HepG2 (cell line): ENCODE data around the gene YWHAE. TPM values are rescaled to one million over a fixed set of nuclear protein-coding genes. Genes with fewer than 3 reads are reported as not detected.

Experiments used
- ATAC-seq: fragments of 200-7000 bp; cut with Tn5 transposase; 3 replicates; pipeline ENCODE4 v1.9.1; 2020; ENCODE audit warnings: mild to moderate bottlenecking, moderate library complexity
- BruUV-seq: library from RNA; stranded (reverse); fragments of 400-500 nt; replicated peaks from 2 replicates; lab custom pipeline; 2021; lab: Mats Ljungman, UMichigan
- CTCF ChIA-PET: fragments of 300-600 bp; formaldehyde crosslinking; extraction: SDS; loops from one replicate; lab custom pipeline; 2021; ENCODE audit warnings: low total read pairs, inconsistent platforms, low intra/inter-chr PET ratio; lab: Yijun Ruan, JAX
- POLR2A ChIA-PET: fragments of 350-600 bp; sonication (Branson Sonifier 250); formaldehyde crosslinking; loops from one replicate; lab custom pipeline; 2020; ENCODE audit warnings: antibody characterized with exemption, inconsistent platforms; lab: Yijun Ruan, JAX
- DNase-seq: peaks from one replicate; pipeline ENCODE4 v3.0.0-alpha.2; 2015; ENCODE audit warnings: low spot score
- FAIRE-seq: peaks from 3 replicates; lab custom pipeline; 2011; peaks lifted over from hg19 to GRCh38; lab: Jason Lieb, UNC
- H2AFZ ChIP-seq: one replicate; pipeline ENCODE4 v1.6.1; 2011; ENCODE audit warnings: low read length, inconsistent platforms
- H3K27ac ChIP-seq: fragments of 300-600 bp; 3 replicates; pipeline ENCODE4 v1.8.0; 2011; ENCODE audit warnings: mixed run types, mild to moderate bottlenecking, mixed read lengths, low read length, inconsistent platforms; ENCODE audit not compliant: insufficient read depth; ENCODE audit errors: extremely low read length
- H3K27me3 ChIP-seq, 2 experiments: fragments of 200-600 bp in 1 of 2; 2 replicates in 1 of 2; 3 replicates in 1 of 2; pipeline versions ENCODE4 v1.6.0 to v1.8.0; 2011; ENCODE audit warnings: low read length in 2 of 2, mild to moderate bottlenecking in 2 of 2, moderate library complexity in 2 of 2, inconsistent platforms in 1 of 2; ENCODE audit not compliant: insufficient read depth in 2 of 2, control insufficient read depth in 1 of 2
- H3K36me3 ChIP-seq, 2 experiments: fragments of 200-600 bp in 1 of 2; replicated peaks in 1 of 2; 2 replicates in 1 of 2; 3 replicates in 1 of 2; pipeline versions ENCODE4 v1.5.1 to v1.8.0; 2011; ENCODE audit warnings: low read length in 2 of 2, inconsistent platforms in 1 of 2; ENCODE audit not compliant: insufficient read depth in 2 of 2, control insufficient read depth in 1 of 2
- H3K4me1 ChIP-seq: 2 replicates; pipeline ENCODE4 v1.5.1; 2012; ENCODE audit warnings: low read length, inconsistent platforms; ENCODE audit not compliant: insufficient read depth
- H3K4me2 ChIP-seq: 2 replicates; pipeline ENCODE4 v1.6.0; 2011; ENCODE audit warnings: low read depth, low read length, inconsistent platforms
- H3K4me3 ChIP-seq, 3 experiments: fragments of 200-600 bp in 1 of 3; sonication (generic), shearing (Covaris generic) in 1 of 3; replicated peaks in 1 of 3; 2 replicates each; pipeline ENCODE4 v1.5.1; 2011 to 2016; ENCODE audit warnings: low read length in 3 of 3, inconsistent platforms in 2 of 3, low read depth in 2 of 3, mild to moderate bottlenecking in 2 of 3, control low read depth in 1 of 3, mixed read lengths in 1 of 3; ENCODE audit not compliant: insufficient read depth in 1 of 3
- H3K79me2 ChIP-seq: one replicate; pipeline ENCODE4 v1.6.1; 2011; ENCODE audit warnings: low read length, inconsistent platforms; ENCODE audit not compliant: insufficient read depth
- H3K9ac ChIP-seq: 2 replicates; pipeline ENCODE4 v1.6.0; 2011; ENCODE audit warnings: mild to moderate bottlenecking, low read depth, low read length, inconsistent platforms; ENCODE audit not compliant: insufficient read depth
- H3K9me3 ChIP-seq: 2 replicates; pipeline ENCODE4 v1.5.1; 2012; ENCODE audit warnings: mild to moderate bottlenecking, low read length
- H4K20me1 ChIP-seq: 2 replicates; pipeline ENCODE4 v1.6.0; 2011; ENCODE audit warnings: inconsistent platforms, mild to moderate bottlenecking, low read length, moderate library complexity; ENCODE audit not compliant: insufficient read depth
- FOSL1 ChIP-seq: sonication (generic); formaldehyde crosslinking; IDR thresholded peaks from 2 replicates; pipeline ENCODE4 v1.9.0; 2021; ENCODE audit warnings: missing genetic modification reagents, borderline replicate concordance
- KAT2B ChIP-seq: fragments of 150-350 bp; IDR thresholded peaks from 2 replicates; pipeline ENCODE4 v1.6.1; 2014; ENCODE audit warnings: low read depth, low read length, borderline replicate concordance
- MED1 ChIP-seq: sonication (generic); formaldehyde crosslinking; IDR thresholded peaks from 2 replicates; pipeline ENCODE4 v1.4.0; 2020; ENCODE audit warnings: missing genetic modification reagents
- MIXL1 ChIP-seq: IDR thresholded peaks from 2 replicates; pipeline ENCODE4 v1.6.1; 2016
- NFE2L1 ChIP-seq: sonication (generic); formaldehyde crosslinking; IDR thresholded peaks from 2 replicates; pipeline ENCODE4 v1.4.0; 2020; ENCODE audit warnings: missing genetic modification reagents, mild to moderate bottlenecking, borderline replicate concordance
- NR3C1 ChIP-seq: sonication (generic); formaldehyde crosslinking; IDR thresholded peaks from 2 replicates; pipeline ENCODE4 v1.4.0; 2020; ENCODE audit warnings: missing genetic modification reagents
- SIN3A ChIP-seq: IDR thresholded peaks from 2 replicates; pipeline ENCODE4 v1.6.1; 2011; ENCODE audit warnings: low read depth, mild to moderate bottlenecking, control low read depth, low read length, borderline replicate concordance
- SMAD3 ChIP-seq: sonication (generic); formaldehyde crosslinking; IDR thresholded peaks from 2 replicates; pipeline ENCODE4 v1.4.0; 2020; ENCODE audit warnings: missing genetic modification reagents
- SNRNP70 ChIP-seq: fragments of 200-400 bp; formaldehyde crosslinking; IDR thresholded peaks from 2 replicates; pipeline ENCODE4 v1.6.1; 2017; ENCODE audit warnings: mild to moderate bottlenecking, low read depth, low read length, moderate library complexity
- TCF12 ChIP-seq, 2 experiments: fragments of 450-650 bp in 1 of 2; sonication (generic) in 1 of 2; formaldehyde crosslinking in 1 of 2; IDR thresholded peaks; 2 replicates each; pipeline versions ENCODE4 v1.6.1 to v1.8.0; 2017 to 2022; ENCODE audit warnings: antibody characterized with exemption in 1 of 2, mild to moderate bottlenecking in 1 of 2, missing genetic modification reagents in 1 of 2, moderate library complexity in 1 of 2
- ZFYVE20 ChIP-seq: sonication (generic); formaldehyde crosslinking; IDR thresholded peaks from 2 replicates; pipeline ENCODE4 v1.8.0; 2023; ENCODE audit warnings: low read depth, mild to moderate bottlenecking, moderate library complexity, missing genetic modification reagents, borderline replicate concordance
- ZNF329 ChIP-seq: sonication (generic); formaldehyde crosslinking; IDR thresholded peaks from 2 replicates; pipeline ENCODE4 v1.9.0; 2021; ENCODE audit warnings: low read depth, mild to moderate bottlenecking, missing genetic modification reagents
- ZNF552 ChIP-seq: sonication (generic); formaldehyde crosslinking; IDR thresholded peaks from 2 replicates; pipeline ENCODE4 v1.9.0; 2022; ENCODE audit warnings: missing genetic modification reagents, mild to moderate bottlenecking, borderline replicate concordance
- ZNF572 ChIP-seq: sonication (generic); formaldehyde crosslinking; IDR thresholded peaks from 2 replicates; pipeline ENCODE4 v1.5.1; 2020; ENCODE audit warnings: mild to moderate bottlenecking, missing genetic modification reagents
- ZNF773 ChIP-seq: sonication (generic); formaldehyde crosslinking; IDR thresholded peaks from 2 replicates; pipeline ENCODE4 v1.4.0; 2020; ENCODE audit warnings: missing genetic modification reagents, borderline replicate concordance
- WGBS: methylation state at CpG from one replicate; pipeline ENCODE4 v1.1.6; 2017; ENCODE audit warnings: low lambda C conversion rate; 5-methylcytosine and 5-hydroxymethylcytosine counted together
- in situ Hi-C: cut with HindIII; loops from 2 replicates; pipeline ENCODE4 v1.10.0; 2017; ENCODE audit warnings: low pct_unique_long_range_greater_than_20kb; ENCODE audit not compliant: extremely low pct_ligation_motif_present
- intact Hi-C: fragments of 100-400 bp; cut with micrococcal nuclease; formaldehyde crosslinking; loops from one replicate; pipeline ENCODE4 v1.10.0; 2022; ENCODE audit not compliant: unreplicated experiment
- polyA plus RNA-seq, 8 experiments: library from polyadenylated mRNA; depleted of rRNA in 3 of 8; stranded (reverse) in 7 of 8; unstranded in 1 of 8; fragments of >200 nt; fragmentation: Illumina TruSeq in 4 of 8; extraction: Trizol in 4 of 8; gene quantifications; 2 replicates each; pipeline versions ENCODE4 v1.2.1 to v1.2.3, GENCODE V29; 2011 to 2016; ENCODE audit warnings: low read depth in 4 of 8, missing spikeins in 1 of 8, mixed read lengths in 1 of 8; ENCODE audit not compliant: insufficient read depth in 1 of 8
- total RNA-seq, 5 experiments: library from RNA; depleted of rRNA; stranded (reverse); fragments of >200 nt; fragmentation: Illumina TruSeq; extraction: Trizol; gene quantifications; 2 replicates each; pipeline ENCODE4 v1.2.3, GENCODE V29; 2016; ENCODE audit warnings: low read depth in 1 of 5
- TF ChIP-seq, protein P1 (sequence below), 2 experiments: fragments of 450-650 bp in 1 of 2; sonication (generic) in 1 of 2; formaldehyde crosslinking in 1 of 2; IDR thresholded peaks; 2 replicates each; pipeline versions ENCODE4 v1.6.1 to v1.8.0; 2016 to 2022; ENCODE audit warnings: antibody characterized with exemption in 1 of 2, mild to moderate bottlenecking in 1 of 2, missing genetic modification reagents in 1 of 2

YWHAE gene
- total and polyA plus RNA-seq, 2 of the 13 experiments (the other 11 are each of a cell fraction or from before 2014, with no cell fraction given) = 256 to 335 TPM

- TF ChIP-seq ZNF329 (CRISPR knock-in tag) (no peak), MIXL1 (no peak), KAT2B (no peak), TCF12 (IDR thresholded peaks at IDR 0.05) (no peak), TCF12 (CRISPR knock-in tag; IDR thresholded peaks at IDR 0.05) (no peak), FOSL1 (CRISPR knock-in tag) (no peak)
Measured at GRCh38 chr17:1376061-1376460, 24.0 kb downstream of the YWHAE start (continued).

DNA sequence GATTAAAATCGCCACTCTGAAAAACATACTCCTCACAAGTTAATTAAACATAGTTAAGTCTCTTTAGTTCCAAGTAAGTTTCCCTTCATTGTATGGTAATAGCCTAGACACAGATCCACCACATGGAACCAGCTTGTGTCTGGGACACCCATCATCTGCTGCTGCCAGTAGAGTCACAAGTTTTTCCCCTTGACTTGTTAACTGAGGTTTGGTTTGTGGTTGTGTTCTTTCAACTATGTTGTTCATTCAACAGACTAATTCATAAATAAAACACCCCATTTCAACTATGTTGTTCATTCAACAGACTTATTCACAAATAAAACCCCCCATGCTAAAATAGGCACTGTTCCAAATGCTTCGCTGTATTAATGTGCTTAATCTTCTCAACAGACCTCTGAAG is 24.4 kb downstream of the YWHAE start:
- ChIA-PET POLR2A (no interaction called here), CTCF (no interaction called here)
- H3K27ac ChIP-seq = no peak overlapping the region
- H3K9me3 ChIP-seq = no peaks in the 10 kb centered on the region
- intact Hi-C loops (no loop called here), in situ Hi-C loops (no loop called here)
- no peak overlapping the region for H3K4me3 ChIP-seq
- peaks cover 13 to 58% of the 10 kb centered on the region in 2 experiments for H3K36me3 ChIP-seq
- BruUV-seq = no TSS peak
- no peak for DNase-seq
- peaks cover 100% of the 10 kb centered on the region for H4K20me1 ChIP-seq
- WGBS = 48% methylated on average over 2 of the region's 2 CpGs
- H3K4me1 ChIP-seq = peaks cover 30% of the 10 kb centered on the region
- H3K4me2 ChIP-seq = no peak overlapping the region
- no peaks in the 10 kb centered on the region for H3K27me3 ChIP-seq
- H3K79me2 ChIP-seq = peaks cover 98% of the 10 kb centered on the region
- FAIRE-seq = no peak
- ATAC-seq = no peak
- H2AFZ ChIP-seq = no peak overlapping the region
- H3K9ac ChIP-seq = no peak overlapping the region
- no peak for TF ChIP-seq NR3C1 (CRISPR knock-in tag)
- TF ChIP-seq MED1 (CRISPR knock-in tag) = no peak
- no peak for TF ChIP-seq ZNF572 (CRISPR knock-in tag)
- no peak for TF ChIP-seq ZNF552 (CRISPR knock-in tag)
- no peak for TF ChIP-seq KAT2B
- no peak for TF ChIP-seq NFE2L1 (CRISPR knock-in tag)
- TF ChIP-seq ZFYVE20 (CRISPR knock-in tag) = no peak
- TF ChIP-seq SNRNP70 = no peak
- TF ChIP-seq SMAD3 (CRISPR knock-in tag) = no peak
- TF ChIP-seq, protein P1, sequence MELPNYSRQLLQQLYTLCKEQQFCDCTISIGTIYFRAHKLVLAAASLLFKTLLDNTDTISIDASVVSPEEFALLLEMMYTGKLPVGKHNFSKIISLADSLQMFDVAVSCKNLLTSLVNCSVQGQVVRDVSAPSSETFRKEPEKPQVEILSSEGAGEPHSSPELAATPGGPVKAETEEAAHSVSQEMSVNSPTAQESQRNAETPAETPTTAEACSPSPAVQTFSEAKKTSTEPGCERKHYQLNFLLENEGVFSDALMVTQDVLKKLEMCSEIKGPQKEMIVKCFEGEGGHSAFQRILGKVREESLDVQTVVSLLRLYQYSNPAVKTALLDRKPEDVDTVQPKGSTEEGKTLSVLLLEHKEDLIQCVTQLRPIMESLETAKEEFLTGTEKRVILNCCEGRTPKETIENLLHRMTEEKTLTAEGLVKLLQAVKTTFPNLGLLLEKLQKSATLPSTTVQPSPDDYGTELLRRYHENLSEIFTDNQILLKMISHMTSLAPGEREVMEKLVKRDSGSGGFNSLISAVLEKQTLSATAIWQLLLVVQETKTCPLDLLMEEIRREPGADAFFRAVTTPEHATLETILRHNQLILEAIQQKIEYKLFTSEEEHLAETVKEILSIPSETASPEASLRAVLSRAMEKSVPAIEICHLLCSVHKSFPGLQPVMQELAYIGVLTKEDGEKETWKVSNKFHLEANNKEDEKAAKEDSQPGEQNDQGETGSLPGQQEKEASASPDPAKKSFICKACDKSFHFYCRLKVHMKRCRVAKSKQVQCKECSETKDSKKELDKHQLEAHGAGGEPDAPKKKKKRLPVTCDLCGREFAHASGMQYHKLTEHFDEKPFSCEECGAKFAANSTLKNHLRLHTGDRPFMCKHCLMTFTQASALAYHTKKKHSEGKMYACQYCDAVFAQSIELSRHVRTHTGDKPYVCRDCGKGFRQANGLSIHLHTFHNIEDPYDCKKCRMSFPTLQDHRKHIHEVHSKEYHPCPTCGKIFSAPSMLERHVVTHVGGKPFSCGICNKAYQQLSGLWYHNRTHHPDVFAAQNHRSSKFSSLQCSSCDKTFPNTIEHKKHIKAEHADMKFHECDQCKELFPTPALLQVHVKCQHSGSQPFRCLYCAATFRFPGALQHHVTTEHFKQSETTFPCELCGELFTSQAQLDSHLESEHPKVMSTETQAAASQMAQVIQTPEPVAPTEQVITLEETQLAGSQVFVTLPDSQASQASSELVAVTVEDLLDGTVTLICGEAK (IDR thresholded peaks at IDR 0.05) = no peak
- TF ChIP-seq, protein P1 (CRISPR knock-in tag; IDR thresholded peaks at IDR 0.05) = no peak
- no peak for TF ChIP-seq SIN3A
- no peak for TF ChIP-seq ZNF773 (CRISPR knock-in tag)
